ENCODE data around the gene CRYGA. TPM values are rescaled to one million over a fixed set of nuclear protein-coding genes. Genes with fewer than 3 reads are reported as not detected.

Gene CRYGA
- polyA plus RNA-seq, 1 donor (not counting 4 experiments of a cell fraction or from before 2014, with no cell fraction given) = not detected

DNA sequence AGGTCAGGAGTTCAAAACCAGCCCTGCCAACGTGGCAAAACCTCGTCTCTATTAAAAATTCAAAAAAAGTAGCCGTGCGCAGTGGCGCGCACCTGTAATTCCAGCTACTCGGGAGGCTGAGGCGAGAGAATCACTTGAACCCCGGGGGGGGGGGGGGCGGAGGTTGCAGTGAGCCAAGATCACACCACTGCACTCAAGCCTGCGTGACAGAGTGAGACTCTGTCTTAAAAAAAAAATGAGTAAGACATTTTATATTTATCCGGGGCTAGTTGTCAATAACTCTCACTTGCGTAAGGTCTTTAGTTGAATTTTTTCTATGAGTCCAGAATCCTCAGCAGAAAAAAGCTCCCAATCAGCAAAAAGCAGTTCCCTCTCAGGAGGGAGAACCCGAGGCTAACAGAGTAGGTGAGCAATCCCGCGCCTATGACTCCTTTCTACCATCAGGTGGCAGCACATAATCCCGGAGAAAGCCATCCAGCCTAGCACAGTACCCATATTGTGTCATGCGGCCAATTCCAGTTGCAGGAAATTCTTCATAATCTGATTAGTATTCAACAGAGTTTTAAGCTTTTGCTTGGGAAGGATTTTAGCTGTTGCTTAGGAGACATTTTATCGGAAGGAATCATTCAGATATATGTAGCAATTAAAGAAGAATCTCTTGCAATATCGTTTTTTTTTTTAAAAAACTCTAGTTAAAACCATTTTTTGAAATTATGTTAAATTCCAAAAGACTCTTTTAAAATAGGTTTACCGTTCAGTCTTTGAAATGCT is 11.9 kb upstream of the CRYGA start:
- no peak overlapping the region for H3K4me3 ChIP-seq (ENCODE audit: control insufficient read depth in 2 of 3, extremely low read depth in 1 of 3, insufficient read depth in 2 of 3, low read depth in 1 of 3, low read length in 3 of 3)
- H3K9me3 ChIP-seq (ENCODE audit: control insufficient read depth, low read depth, low read length) = no peaks in the 10 kb centered on the region
- H3K36me3 ChIP-seq (ENCODE audit: control insufficient read depth in 2 of 2, extremely low read depth in 1 of 2, insufficient read depth in 2 of 2, low read length in 2 of 2) = no peaks in the 10 kb centered on the region
- H3K4me1 ChIP-seq (ENCODE audit: control insufficient read depth, extremely low read depth, insufficient read depth, low read length) = no peaks in the 10 kb centered on the region
- H4K20me1 ChIP-seq (ENCODE audit: control insufficient read depth, extremely low read depth, insufficient read depth, low read length) = no peaks in the 10 kb centered on the region
- peak overlapping the region; percentile 49 for H2AFZ ChIP-seq (ENCODE audit: control insufficient read depth, low read length)
- no peaks in the 10 kb centered on the region for H3K79me2 ChIP-seq (ENCODE audit: control insufficient read depth, insufficient read depth, low read length)
- H3K27ac ChIP-seq (ENCODE audit: control insufficient read depth, insufficient read depth, low read length) = no peak overlapping the region
- H3K9ac ChIP-seq (ENCODE audit: control insufficient read depth, extremely low read depth, insufficient read depth, low read length) = no peak overlapping the region
- no peaks in the 10 kb centered on the region for H3K9me1 ChIP-seq (ENCODE audit: control insufficient read depth, extremely low read depth, insufficient read depth, low read length)
- FAIRE-seq = peak; percentile 94
- H3K27me3 ChIP-seq (ENCODE audit: control insufficient read depth, extremely low read depth, insufficient read depth, low read length) = no peaks in the 10 kb centered on the region
- no peak for TF ChIP-seq EZH2 (IDR thresholded peaks at IDR 0.05; ENCODE audit: low read length)
- TF ChIP-seq, protein P1, sequence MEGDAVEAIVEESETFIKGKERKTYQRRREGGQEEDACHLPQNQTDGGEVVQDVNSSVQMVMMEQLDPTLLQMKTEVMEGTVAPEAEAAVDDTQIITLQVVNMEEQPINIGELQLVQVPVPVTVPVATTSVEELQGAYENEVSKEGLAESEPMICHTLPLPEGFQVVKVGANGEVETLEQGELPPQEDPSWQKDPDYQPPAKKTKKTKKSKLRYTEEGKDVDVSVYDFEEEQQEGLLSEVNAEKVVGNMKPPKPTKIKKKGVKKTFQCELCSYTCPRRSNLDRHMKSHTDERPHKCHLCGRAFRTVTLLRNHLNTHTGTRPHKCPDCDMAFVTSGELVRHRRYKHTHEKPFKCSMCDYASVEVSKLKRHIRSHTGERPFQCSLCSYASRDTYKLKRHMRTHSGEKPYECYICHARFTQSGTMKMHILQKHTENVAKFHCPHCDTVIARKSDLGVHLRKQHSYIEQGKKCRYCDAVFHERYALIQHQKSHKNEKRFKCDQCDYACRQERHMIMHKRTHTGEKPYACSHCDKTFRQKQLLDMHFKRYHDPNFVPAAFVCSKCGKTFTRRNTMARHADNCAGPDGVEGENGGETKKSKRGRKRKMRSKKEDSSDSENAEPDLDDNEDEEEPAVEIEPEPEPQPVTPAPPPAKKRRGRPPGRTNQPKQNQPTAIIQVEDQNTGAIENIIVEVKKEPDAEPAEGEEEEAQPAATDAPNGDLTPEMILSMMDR (optimal IDR thresholded peaks at IDR 0.05 in 1 of 3, IDR thresholded peaks at IDR 0.05 in 1 of 3, conservative IDR thresholded peaks at IDR 0.05 in 1 of 3; ENCODE audit: extremely low read depth in 1 of 3, insufficient read depth in 2 of 3, low read length in 3 of 3) = peak; percentile 87 to 97 (median 96)
- peak; percentile 17 for DNase-seq (ENCODE audit: low read depth, low spot score)
- H3K4me2 ChIP-seq (ENCODE audit: control insufficient read depth, extremely low read depth, insufficient read depth, low read depth, low read length) = peak overlapping the region; percentile 2
- dilution Hi-C loops (cut with MboI; ENCODE audit: extremely low pct_ligation_motif_present, low sequenced_read_pairs) = no loop called here

DNA sequence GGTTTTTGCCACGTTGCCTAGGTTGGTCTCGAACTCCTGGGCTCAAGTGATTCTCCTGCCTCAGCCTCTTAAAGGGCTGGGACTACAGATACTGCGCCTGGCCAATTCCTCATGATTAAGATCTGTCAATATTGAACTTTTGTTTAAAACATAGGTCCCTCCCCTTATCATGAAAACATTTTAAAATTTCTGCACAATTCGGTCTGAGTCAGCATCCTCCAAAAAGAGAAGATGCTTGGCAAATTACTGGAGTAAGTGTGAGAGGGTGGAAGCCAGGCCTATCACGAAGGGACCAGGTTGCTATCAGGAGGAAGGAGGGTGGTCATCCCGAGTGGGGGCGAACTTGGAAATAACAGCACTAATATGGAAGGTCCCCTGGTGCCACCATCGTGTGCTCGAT is 10.8 kb upstream of the CRYGA start:
- Histone ChIP-seq H4K20me1 (ENCODE audit: control insufficient read depth, extremely low read depth, insufficient read depth, low read length) (no peaks in the 10 kb centered on the region), H3K9ac (ENCODE audit: control insufficient read depth, extremely low read depth, insufficient read depth, low read length) (no peak overlapping the region), H2AFZ (ENCODE audit: control insufficient read depth, low read length) (no peak overlapping the region), H3K36me3 (ENCODE audit: control insufficient read depth in 2 of 2, extremely low read depth in 1 of 2, insufficient read depth in 2 of 2, low read length in 2 of 2) (no peaks in the 10 kb centered on the region), H3K4me3 (ENCODE audit: control insufficient read depth in 2 of 3, extremely low read depth in 1 of 3, insufficient read depth in 2 of 3, low read depth in 1 of 3, low read length in 3 of 3) (no peak overlapping the region), H3K79me2 (ENCODE audit: control insufficient read depth, insufficient read depth, low read length) (no peaks in the 10 kb centered on the region), H3K27ac (ENCODE audit: control insufficient read depth, insufficient read depth, low read length) (no peak overlapping the region), H3K27me3 (ENCODE audit: control insufficient read depth, extremely low read depth, insufficient read depth, low read length) (no peaks in the 10 kb centered on the region), H3K4me1 (ENCODE audit: control insufficient read depth, extremely low read depth, insufficient read depth, low read length) (no peaks in the 10 kb centered on the region), H3K9me1 (ENCODE audit: control insufficient read depth, extremely low read depth, insufficient read depth, low read length) (no peaks in the 10 kb centered on the region), H3K9me3 (ENCODE audit: control insufficient read depth, low read depth, low read length) (no peaks in the 10 kb centered on the region), H3K4me2 (ENCODE audit: control insufficient read depth, extremely low read depth, insufficient read depth, low read depth, low read length) (no peak overlapping the region)
- DNase-seq (ENCODE audit: low read depth, low spot score) = no peak
- dilution Hi-C loops (cut with MboI; ENCODE audit: extremely low pct_ligation_motif_present, low sequenced_read_pairs) = no loop called here
- no peak for FAIRE-seq
- TF ChIP-seq EZH2 (IDR thresholded peaks at IDR 0.05; ENCODE audit: low read length) = no peak
- TF ChIP-seq, protein P1 (optimal IDR thresholded peaks at IDR 0.05 in 1 of 3, IDR thresholded peaks at IDR 0.05 in 1 of 3, conservative IDR thresholded peaks at IDR 0.05 in 1 of 3; ENCODE audit: extremely low read depth in 1 of 3, insufficient read depth in 2 of 3, low read length in 3 of 3) = no peak

Data from keratinocyte (primary cell).